Measurements from ENCODE around the gene OMA1. TPM values are rescaled to one million over a fixed set of nuclear protein-coding genes. Genes with fewer than 3 reads are reported as not detected.

The OMA1 gene
- total RNA-seq, 1 experiment from 2014 or later: 5.8 TPM

DNA sequence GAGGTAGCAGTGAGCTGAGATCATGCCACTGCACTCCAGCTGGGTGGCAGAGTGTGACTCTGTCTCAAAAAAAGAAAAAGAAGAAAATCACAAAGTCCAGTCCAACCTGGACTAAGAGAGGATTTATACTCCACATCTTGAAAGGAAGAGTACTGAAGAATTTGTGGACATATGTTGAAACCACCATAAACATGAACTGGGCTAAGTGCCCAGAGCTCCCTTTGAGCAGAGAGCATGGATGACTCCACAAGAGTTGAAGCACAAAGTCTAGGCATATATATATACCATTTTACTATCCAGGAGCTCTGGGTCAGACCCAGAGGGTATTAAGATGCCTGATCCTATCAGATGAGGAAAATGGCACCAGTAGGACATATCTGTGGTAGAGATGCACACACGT lies 86.6 kb downstream of the OMA1 start:
- DNase-seq (ENCODE audit: low spot score): no peak

DNA sequence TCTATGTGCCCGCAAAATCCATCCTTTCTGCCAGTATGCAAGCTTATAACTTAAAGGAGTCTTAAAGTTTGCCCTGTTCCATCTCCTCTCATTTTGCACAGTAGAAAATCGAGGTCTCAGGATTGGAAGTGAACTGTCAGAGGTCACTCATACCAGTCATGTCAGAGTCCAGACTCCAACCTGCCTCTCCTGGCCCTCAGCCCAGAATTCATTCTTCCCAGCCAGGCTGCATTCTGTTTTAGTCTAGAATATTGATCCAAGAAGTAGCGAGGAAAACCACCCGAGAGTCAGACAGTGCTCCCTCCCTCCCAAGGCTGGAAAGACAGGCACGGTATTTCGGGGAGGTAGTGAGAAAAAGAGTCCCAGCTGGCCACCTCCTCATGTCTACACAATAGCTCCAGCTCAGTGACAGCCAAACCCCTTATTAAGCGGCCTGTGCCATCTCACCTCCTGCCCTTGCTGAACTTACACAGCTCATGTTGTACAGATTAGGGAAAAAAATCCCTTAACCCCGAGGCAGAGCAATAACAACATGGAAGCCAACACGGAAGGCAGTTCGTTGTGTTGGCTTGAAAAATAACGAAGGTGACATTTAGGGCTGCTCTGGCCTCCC lies 89.4 kb downstream of the OMA1 start:
- DNase-seq (ENCODE audit: low spot score): no peak

DNA sequence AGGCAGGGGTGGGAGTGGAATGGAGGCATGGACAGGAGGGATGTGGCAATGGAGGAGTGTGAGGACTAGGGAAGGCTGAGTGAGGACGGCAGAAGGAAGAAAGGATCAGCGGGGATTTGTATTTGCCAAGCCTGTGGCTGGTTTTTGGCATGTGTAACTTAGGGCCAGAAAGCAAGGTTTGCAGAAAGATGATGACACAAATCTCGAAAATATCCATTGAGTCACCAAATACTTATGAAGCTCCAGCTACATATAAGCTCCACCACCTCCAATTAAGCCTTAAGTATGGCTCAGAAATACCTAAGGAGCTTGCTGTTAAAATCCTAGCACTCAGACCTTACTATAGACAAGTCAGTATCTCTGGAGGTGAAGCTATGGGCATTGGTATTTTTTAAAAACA lies 90.1 kb downstream of the OMA1 start:
- DNase-seq (ENCODE audit: low spot score): no peak

DNA sequence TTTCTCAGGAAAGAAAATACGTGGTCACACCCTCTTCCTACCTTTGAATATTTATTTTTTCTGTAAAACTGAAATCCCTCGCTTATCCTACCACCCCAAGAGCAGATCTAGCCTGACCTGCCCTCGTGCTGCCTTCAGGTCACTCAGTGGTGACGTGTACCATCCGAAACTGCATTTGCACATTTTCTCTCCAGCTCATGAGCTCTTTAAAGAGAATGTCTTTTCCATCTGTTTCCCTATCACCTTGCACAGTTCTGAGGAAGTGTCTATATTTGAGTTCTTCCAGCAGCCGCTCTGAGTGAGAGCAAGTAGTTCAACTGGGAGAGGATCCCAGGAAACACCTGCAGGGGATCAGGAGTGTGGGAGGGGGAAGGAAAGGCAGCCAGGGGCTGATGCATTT lies 91.7 kb downstream of the OMA1 start:
- DNase-seq (ENCODE audit: low spot score): no peak

DNA sequence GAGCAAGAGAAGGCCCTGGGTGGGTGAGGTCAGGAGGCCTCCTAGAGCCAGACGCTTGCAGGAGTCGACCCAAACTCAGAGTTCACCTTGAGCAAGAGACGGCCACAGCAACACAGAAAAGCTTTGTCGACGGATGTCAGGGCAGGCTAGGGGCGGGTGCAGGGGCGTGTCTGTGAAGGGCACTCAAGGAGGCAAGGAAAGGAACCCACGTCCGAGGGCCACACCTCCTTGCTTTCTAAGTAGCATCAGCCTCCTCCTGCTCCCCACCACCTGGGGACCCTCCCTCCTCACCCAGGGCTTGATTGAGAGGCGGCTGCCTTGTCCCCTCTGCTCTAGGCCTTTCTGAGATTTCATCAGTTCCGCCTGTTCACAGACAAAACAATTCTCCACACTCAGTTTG lies 92.1 kb downstream of the OMA1 start:
- DNase-seq (ENCODE audit: low spot score): no peak

DNA sequence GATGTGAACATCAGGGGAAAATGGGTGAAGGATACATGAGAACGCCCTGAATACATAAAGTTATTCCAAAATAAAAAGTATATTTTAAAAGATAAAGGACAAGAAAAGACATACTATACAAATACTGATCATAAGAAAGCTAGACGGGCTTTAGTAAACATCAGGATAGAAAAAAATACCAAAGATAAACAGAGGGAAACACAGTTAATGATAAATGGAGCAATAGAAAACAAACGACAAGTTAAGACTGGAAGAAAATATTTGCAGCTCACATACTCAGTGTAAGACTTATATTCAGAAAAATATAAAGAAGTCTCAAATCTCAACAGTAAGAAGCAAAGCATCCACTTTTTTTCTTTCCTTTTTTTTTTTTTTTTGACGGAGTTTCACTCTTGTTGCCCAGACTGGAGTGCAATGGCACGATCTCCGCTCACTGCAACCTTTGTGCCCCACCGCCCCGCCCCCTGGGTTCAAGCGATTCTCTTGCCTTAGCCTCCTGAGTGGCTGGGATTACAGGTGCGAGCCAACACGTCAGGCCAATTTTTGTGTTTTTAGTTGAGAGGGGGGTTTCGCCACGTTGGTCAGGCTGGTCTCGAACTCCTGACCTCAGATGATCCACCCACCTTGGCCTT lies 94.8 kb downstream of the OMA1 start:
- no peak for DNase-seq (ENCODE audit: low spot score)

DNA sequence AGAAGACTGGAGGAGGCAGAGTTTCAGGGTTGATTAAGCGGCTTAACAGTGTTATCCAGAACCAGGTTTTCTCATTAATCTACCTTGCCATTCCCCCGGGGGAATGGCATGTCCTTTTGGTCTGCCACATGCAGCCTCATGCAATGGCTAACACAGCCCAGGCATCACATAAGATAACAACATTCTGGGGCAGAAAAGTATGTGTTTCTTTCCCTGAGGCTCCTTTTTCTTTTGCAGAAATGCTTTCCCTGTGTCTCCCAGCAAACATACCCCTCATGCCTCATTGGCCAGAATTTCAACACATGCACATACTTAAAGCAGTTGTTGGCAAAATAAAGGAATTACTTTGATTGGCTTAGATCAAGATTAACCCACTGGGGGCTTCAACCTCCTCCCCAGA lies 98.6 kb downstream of the OMA1 start:
- DNase-seq (ENCODE audit: low spot score): no peak

DNA sequence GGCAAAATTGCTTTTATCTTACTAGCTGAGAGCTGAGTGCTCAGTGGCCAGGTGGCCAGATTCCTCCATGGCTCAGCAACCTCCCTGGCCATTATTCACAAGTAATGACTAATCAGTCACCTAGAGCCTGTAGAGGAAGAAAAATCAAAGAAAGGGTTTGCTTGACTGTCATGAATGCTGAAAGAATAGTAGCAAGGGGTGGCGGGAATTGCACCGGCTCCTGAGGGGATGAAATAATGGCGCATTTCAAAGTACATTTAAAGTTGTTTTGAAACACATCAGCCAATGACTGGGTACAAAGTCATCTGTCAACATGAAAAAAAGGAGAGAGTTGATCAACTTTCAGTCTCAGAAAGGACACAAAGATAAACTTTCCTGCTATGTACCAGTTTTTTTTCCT lies 99.5 kb downstream of the OMA1 start:
- no peak for DNase-seq (ENCODE audit: low spot score)

DNA sequence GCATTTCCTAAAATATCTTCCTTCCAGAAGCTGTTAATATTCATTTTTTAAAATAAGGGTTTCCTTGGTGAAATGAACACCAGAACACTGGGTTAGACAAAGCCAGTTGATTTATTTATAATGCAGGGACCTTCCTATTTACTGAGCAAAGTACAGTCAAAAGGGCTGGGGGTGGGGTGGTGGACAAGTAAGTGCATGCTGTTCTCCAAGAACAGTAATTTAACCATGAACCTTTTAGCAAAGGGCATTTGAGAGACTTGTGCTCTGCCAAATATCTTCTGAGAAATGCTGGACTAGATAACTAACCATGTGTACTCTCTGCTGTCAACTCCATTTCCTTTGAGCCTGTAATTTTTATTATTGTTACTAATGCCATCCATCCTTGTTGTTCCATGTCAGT lies 100.2 kb downstream of the OMA1 start:
- no peak for DNase-seq (ENCODE audit: low spot score)

DNA sequence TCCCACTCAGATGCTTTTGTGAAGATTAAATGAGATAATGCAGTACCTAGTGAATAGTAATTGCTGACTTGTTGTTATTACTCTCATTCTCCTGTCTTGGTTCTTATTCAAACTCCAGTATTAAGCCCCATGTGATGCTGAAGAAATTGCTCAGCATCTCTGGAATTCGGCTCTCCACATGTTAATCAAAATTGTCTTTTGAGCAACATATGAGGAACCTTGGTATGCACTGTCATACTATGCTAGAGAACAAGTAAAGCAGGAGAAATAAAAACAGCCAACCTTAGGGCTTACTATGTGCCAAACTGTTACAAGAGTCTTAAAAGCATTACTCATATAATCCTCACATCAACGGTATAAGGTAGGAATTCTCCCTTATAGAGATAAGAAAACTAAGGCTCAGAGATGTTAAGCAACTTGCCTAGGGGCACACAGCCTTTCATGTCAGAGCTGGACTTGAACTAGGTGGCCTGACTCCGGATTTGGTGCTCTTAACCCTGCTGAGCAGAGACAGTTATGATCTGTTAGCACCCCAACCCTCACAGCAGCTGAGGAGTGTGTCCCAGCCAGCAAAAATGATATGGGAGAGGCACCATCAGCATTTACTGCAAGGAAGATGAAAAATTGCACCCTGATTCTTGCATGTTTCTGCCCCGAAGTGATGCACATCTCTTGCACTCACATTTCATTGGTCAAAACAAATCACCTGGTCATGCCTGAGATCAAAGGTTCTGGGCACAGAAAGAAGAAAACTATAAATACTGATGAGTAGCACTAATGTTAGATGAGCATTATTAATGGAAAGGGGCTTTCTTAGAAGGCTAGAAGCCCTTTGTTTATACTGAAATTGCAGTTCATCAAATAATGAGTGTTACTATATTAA lies 102.3 kb downstream of the OMA1 start:
- no peak for DNase-seq (ENCODE audit: low spot score)

DNA sequence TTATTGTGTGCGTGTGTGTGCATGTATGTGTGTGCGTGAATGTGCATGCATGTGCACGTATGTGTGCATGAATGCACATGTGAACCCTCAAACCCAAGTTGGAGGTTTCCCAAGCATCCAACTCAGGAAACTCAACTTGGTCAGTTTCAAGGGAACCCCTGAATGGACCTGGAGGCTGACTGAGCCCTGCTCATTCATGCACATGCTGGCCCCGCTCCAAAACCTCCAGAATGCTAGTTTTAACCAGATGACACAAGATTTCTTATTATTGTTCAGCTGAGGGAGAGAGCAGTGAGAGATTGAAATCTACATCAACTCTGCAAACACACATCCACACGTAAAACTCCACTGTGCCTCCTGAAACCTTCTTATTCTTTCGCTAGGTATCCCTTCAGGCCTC lies 104.4 kb downstream of the OMA1 start:
- no peak for DNase-seq (ENCODE audit: low spot score)

DNA sequence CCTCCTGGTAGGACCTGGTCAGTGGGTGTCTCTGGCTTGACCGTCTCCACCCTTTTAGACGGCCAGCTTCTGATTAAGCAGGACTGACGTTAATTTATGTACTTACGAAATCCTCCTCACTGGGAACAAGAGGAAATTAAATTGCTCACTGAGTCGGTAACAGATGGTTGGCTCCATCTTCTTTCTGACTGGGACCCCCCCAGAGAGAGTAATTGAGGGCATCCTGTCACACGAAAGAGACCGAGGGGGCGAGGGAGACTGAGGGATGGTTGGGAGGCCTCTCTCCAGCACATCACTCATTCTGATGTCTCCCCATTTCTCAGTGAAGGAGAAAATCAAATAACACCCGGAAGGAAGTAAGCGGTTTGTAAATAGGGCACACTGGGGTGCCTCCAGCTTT lies 104.8 kb downstream of the OMA1 start:
- DNase-seq (ENCODE audit: low spot score): no peak

DNA sequence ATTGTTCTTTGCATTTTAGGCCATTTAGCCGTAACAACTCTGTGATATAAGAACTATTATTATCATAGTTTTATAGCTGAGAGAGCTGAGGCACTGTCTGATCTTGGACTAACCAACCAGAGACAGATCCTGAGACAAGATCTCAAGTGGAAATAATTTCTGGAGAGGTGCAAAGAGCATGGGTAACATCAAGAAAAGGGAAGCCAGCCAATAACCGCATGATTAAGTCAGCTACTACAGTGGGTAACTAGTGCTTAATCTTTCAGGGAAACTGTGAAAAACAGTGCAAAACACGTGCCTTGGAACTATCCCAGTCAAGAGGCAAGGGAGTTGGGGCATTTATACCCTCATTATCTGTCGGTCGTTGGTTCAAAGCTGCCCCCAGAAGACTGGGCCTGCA lies 105.8 kb downstream of the OMA1 start:
- no peak for DNase-seq (ENCODE audit: low spot score)

DNA sequence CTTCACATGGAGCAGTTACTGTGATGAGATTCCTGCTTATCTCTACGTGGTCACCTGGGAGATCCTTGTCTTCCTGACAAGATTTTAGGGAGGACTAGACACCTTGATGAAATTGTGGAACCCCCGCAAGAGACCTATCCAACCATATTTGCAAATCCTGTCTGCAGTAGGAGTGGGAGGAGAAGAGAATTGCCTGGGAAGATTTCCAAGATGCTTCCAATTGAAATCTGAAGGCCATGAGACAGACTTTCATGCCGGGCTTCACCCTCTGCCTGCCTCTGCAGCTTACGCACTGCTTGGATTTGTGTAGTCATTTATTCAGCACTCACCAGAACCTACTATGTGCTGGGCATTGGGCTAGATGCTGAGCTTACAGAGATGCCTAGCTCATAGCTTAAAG lies 106.6 kb downstream of the OMA1 start:
- no peak for DNase-seq (ENCODE audit: low spot score)

DNA sequence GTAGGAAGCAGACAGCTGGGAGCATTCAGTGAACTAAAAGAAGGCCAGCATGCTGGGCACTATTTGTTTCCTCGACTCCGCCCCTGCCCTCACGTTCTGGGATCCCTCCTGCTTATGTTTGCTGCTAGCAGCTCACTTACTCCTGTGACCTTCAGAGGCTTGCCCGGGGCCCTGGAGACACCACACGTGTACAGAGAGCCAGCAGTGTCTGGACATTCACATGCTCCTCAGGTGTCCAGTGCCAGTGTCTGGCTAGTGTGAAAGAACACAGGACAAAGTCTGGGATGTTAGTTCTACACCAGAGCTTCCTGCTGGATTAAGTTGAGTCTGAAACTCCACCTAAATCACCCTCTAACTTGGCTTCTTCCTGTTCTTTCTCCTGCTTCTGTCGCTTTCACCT lies 108.1 kb downstream of the OMA1 start:
- no peak for DNase-seq (ENCODE audit: low spot score)

DNA sequence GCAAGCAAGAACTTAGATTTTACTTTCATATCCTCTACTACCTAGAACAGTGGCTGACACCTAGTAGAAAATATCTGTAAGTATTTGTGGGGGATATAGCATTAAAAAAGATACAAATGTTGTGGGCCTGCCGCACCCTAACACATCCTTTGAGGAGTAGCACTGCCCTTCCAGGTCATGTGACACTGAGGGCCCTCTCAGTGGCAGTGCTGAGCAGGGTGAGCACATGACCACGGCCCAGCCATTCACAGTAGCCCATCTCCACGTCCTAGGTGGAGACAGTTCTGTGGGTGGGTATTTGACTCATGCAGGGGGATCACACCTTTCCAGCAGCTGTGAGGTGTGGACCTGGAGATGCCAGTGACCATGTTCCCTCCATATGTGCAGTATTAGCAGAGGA lies 108.9 kb downstream of the OMA1 start:
- DNase-seq (ENCODE audit: low spot score): no peak

DNA sequence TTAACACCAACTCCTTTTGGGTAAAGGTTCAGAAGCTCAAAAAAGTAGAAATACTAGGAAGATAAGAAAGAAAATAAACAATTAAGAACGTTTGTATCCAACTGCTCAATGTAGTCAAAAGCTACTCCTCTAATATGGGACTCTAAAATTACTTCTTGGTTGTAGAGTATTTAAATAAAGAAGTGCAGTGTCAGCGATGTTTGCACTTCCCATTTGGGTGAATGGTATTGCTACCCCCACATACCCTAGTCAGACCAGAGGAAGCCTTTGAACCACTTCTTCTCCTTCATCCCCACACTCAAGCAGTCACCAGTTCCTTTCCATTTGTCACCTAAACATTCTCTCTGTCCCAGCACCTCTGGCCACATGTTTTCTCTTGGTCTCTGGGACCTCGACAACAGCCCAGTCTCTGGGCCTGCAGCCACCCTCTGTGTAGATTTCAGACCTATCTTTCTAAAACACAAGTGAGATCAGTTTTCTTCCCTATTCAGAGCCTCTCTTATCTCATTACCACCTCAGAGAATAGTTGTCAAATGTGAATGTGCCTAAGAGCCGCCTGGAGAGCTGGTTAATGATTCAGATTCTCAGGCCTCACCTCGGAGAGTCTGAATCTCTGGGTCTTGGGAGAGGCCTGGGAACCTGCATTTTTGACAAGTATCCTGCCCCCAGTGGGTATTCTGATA lies 109.8 kb downstream of the OMA1 start:
- no peak for DNase-seq (ENCODE audit: low spot score)

DNA sequence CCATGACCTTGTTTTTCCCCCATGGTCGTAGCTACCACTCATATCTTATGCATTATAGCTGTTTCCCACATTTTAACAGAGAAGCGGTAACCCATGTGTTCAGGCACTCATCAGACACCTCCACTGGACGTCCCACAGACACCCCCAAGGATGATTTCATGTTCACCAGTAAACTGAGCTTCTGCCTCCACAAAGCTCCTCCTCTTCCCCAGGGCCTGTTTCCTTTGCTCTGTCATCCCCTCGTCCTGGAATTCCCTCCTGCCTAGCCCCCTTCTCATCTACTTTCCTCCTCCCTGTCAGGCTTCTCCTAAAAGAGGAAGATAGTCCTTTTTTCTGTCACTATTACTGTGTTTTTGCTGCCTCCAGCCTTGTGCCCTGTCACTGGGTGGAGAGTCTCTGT lies 111.2 kb downstream of the OMA1 start:
- no peak for DNase-seq (ENCODE audit: low spot score)

DNA sequence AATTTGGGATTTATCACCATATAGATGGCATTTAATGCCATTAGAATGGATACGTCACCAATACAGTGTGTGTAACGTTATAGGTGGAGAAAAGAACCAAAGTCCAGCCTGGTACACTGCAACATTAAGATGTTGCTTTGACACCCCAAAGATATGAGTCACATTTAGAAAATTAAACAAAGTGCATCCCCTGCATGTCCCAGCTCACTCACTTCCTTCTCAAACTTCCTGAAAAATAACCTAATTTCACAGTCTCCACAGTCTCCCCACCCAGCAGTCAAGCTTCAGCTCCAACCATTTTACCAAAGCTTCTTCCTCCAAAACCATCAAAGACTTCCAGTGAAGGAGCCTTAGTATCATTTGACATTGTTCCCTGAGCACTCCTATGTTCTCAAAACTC lies 111.9 kb downstream of the OMA1 start:
- DNase-seq (ENCODE audit: low spot score): no peak

DNA sequence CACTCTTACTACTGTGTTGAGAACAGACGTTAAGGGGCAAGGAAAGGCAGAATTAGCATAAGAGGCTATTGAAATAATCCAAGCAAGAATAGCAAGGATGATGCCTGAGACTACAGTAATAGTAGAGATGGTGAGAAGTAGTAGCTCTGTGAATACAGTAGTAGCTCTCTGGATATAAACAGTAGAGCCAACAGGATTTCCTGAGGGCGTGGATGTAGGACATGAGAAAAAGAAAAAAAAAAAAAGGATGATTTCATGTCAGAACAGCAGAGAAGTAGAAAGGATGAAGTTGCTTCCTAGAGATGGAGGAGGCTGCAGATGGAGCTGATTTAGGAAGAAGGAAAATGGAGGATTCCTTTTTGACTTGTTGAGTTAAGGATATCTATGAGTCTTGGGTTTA lies 112.3 kb downstream of the OMA1 start:
- no peak for DNase-seq (ENCODE audit: low spot score)

DNA sequence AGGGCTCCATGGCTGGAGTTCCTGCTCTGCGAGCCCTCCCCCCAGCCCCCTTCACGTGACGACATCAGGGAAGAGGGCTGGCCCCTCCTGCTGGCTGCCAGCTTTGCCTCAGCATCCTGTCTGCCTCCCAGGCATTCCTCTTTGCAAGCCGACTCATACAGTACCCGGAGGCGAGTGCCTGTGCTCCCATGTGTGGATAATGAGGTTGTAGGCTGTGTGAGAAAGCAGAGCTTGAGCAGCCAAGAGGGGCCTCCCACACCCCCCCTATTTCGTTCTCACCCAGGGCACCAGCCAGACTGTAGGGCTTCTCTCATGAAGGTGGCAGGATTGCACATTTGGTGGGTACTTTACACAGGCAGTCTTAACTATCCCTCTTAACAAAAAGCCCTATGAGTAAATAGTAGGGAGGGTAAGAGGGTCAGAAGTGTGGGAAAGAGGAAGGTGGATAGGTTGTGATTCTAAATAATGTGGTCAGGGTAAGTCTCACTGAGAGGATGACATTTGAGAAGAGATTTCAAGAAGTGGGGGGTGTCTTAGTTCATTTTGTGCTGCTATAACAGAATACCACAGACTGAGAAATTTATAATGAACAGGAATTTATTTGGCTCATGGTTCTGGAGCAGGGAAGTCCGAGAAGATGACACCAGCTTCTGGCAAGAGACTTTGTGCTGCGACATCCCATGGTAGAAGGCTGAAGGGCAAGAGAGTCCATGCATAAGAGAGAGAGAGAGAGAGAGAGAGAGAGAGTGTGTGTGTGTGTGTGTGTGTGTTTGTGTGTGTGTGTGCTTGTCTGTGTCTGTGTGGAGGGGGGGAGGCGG lies 113.5 kb downstream of the OMA1 start:
- DNase-seq (ENCODE audit: low spot score): no peak
